C4-2B (cell line): Measurements from ENCODE around the gene KREMEN1.

Experiments used
- ZFX ChIP-seq: fragments of 450-650 bp; IDR thresholded peaks from 2 replicates; pipeline ENCODE4 v1.6.1; 2017
- TF ChIP-seq, protein P1 (sequence below): fragments of 450-650 bp; conservative IDR thresholded peaks from 2 replicates; pipeline ENCODE4 v1.5.1; 2017; ENCODE audit warnings: mild to moderate bottlenecking

DNA sequence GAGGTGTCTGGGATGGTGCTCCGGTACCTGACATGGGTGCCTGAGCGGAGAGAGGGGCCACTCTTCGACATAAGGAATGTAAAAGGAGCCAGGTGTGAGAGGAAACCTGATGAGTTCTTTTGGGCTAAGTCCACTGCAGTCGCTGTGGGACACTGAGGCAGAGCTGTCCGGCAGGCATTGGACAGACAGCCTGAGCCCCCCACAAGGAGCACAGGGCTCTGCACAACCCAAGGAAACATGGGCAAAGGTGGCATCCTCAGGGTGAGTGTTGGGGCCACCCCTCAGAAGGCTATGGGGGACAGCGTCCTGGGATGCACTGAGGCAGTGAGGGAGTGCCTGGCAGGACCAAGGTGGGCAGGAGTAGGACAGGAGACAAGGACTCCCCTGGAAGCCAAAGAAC, 75.2 kb downstream of the KREMEN1 start:
- TF ChIP-seq, protein P1, sequence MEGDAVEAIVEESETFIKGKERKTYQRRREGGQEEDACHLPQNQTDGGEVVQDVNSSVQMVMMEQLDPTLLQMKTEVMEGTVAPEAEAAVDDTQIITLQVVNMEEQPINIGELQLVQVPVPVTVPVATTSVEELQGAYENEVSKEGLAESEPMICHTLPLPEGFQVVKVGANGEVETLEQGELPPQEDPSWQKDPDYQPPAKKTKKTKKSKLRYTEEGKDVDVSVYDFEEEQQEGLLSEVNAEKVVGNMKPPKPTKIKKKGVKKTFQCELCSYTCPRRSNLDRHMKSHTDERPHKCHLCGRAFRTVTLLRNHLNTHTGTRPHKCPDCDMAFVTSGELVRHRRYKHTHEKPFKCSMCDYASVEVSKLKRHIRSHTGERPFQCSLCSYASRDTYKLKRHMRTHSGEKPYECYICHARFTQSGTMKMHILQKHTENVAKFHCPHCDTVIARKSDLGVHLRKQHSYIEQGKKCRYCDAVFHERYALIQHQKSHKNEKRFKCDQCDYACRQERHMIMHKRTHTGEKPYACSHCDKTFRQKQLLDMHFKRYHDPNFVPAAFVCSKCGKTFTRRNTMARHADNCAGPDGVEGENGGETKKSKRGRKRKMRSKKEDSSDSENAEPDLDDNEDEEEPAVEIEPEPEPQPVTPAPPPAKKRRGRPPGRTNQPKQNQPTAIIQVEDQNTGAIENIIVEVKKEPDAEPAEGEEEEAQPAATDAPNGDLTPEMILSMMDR = no peak
- TF ChIP-seq ZFX = no peak
